ENCODE results near the gene ARL15.

- TF ChIP-seq POLR2B (IDR thresholded peaks at IDR 0.05; ENCODE audit: low read depth, partially characterized antibody) (no peak), NKRF (IDR thresholded peaks at IDR 0.05; ENCODE audit: borderline replicate concordance) (no peak), RBM22 (IDR thresholded peaks at IDR 0.05; ENCODE audit: low read depth, low read length, poor library complexity, severe bottlenecking) (no peak), MAX (CRISPR knock-in tag; IDR thresholded peaks at IDR 0.05) (no peak)
Measured at GRCh38 chr5:54171645-54172384, 138.6 kb downstream of the ARL15 start.

All from K562 (cell line).